ENCODE measurements around the gene HTR3E.

DNA sequence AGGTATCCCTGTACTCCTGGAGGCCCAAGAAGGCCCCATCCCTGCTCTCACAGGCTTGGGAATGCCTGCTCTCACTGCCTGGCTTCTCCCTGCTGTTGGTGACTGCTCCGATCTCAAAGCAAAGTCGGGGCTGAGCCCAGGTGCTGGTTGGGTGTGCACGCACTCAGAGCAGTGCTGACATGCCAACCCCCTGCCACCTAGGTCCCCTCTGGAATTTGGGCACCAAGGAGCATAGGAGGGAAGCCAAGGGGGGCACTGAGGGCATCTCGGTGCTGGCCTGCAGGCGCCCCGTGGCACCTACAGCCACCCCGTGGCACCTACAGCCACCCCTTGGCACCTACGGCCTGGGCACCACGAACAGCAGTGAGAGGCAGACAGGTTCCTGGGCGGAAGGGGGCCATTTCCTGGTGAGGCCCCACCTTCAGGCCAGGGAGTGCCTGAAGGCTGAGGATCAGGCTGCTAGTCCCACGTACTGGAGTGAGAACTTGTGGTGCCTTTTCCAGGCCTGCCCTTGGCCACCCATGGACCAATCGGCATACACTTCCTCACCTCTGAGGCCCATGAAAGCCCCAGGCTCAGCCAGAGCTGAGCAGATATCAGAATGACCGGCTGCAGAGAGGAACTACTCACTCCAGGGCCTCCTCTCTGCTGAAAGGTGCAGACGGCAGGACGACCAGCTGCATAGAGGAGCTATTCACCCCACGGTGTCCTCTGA lies 15.6 kb upstream of the HTR3E start:
- TF ChIP-seq CTCF (IDR thresholded peaks at IDR 0.05; ENCODE audit: low read length) (no peak), EZH2 (IDR thresholded peaks at IDR 0.05; ENCODE audit: borderline replicate concordance, low read length) (no peak)
